OCI-LY1 (cell line): Measurements from ENCODE around the gene COL12A1.

Experiments used
- EZH2 ChIP-seq: fragments of 200-600 bp; sonication (generic), shearing (Covaris generic); IDR thresholded peaks from 2 replicates; pipeline ENCODE4 v1.8.0; 2017; ENCODE audit warnings: borderline replicate concordance, mixed run types, mild to moderate bottlenecking, antibody characterized with exemption, low read length, moderate library complexity, mixed read lengths
- TF ChIP-seq, protein P1 (sequence below): fragments of 200-600 bp; sonication (generic), shearing (Covaris generic); IDR thresholded peaks from 2 replicates; pipeline ENCODE4 v1.5.1; 2017; ENCODE audit warnings: mild to moderate bottlenecking, antibody characterized with exemption, low read length, moderate library complexity, mixed read lengths

DNA sequence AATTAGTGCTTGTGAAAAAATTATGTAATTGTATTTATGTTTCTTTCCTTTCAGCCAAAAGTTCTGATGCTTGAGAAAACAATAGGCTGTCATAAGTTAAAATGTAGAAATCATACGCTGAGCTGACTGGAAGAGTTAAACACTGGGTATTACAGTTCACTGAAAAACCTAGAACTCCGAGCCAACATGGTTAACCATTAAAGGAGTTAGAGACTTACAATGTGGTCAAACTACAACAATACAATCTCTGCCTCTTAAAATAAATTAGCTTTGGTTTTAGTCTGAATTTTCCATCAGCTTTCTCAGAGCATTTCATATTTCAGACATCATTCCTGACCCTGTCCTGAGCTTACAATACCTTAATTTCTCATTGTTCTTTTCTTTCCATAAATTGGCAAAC is 91.0 kb downstream of the COL12A1 start:
- TF ChIP-seq, protein P1, sequence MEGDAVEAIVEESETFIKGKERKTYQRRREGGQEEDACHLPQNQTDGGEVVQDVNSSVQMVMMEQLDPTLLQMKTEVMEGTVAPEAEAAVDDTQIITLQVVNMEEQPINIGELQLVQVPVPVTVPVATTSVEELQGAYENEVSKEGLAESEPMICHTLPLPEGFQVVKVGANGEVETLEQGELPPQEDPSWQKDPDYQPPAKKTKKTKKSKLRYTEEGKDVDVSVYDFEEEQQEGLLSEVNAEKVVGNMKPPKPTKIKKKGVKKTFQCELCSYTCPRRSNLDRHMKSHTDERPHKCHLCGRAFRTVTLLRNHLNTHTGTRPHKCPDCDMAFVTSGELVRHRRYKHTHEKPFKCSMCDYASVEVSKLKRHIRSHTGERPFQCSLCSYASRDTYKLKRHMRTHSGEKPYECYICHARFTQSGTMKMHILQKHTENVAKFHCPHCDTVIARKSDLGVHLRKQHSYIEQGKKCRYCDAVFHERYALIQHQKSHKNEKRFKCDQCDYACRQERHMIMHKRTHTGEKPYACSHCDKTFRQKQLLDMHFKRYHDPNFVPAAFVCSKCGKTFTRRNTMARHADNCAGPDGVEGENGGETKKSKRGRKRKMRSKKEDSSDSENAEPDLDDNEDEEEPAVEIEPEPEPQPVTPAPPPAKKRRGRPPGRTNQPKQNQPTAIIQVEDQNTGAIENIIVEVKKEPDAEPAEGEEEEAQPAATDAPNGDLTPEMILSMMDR, result no peak
- no peak for TF ChIP-seq EZH2
